Measurements from ENCODE around the gene SNF8.

SNF8 gene

GRCh38 chr17:48928876-48929811 lies 15.5 kb downstream of the SNF8 start:
- no peak for DNase-seq

- no peak for DNase-seq
Measured at GRCh38 chr17:48927978-48928745, 16.5 kb downstream of the SNF8 start.

GRCh38 chr17:48925991-48926342 lies 18.7 kb downstream of the SNF8 start:
- no peak for DNase-seq

GRCh38 chr17:48925251-48925990 lies 19.2 kb downstream of the SNF8 start:
- no peak for DNase-seq

- no peak for DNase-seq
Measured at GRCh38 chr17:48915459-48916282, 29.0 kb downstream of the SNF8 start.

GRCh38 chr17:48912476-48912875 lies 32.2 kb downstream of the SNF8 start:
- no peak for DNase-seq

- no peak for DNase-seq
Measured at GRCh38 chr17:48910370-48910769, 34.3 kb downstream of the SNF8 start.

- no peak for DNase-seq
Measured at GRCh38 chr17:48909783-48910182, 34.9 kb downstream of the SNF8 start.

GRCh38 chr17:48908853-48909394 lies 35.7 kb downstream of the SNF8 start:
- DNase-seq = peak; percentile 78 to 85

- peak; percentile 94 to 96 for DNase-seq
Measured at GRCh38 chr17:48908047-48908843, 36.4 kb downstream of the SNF8 start, which contains the start of gene UBE2Z. Gene UBE2Z, plus strand, starts transcription at chr17:48908407. Its CDS starts 97 bp downstream, at chr17:48908504.

GRCh38 chr17:48907713-48908046 lies 37.0 kb downstream of the SNF8 start:
- DNase-seq = peak in 1 of 2 experiments; percentile 56

GRCh38 chr17:48905987-48906515 lies 38.6 kb downstream of the SNF8 start:
- DNase-seq = no peak

- DNase-seq = no peak
Measured at GRCh38 chr17:48904428-48904827, 40.2 kb downstream of the SNF8 start.

GRCh38 chr17:48903401-48903800 lies 41.2 kb downstream of the SNF8 start:
- DNase-seq = no peak

GRCh38 chr17:48901241-48901640 lies 43.4 kb downstream of the SNF8 start:
- DNase-seq = no peak

- DNase-seq = no peak
Measured at GRCh38 chr17:48894886-48895285, 49.8 kb downstream of the SNF8 start.

GRCh38 chr17:48893646-48894508 lies 50.8 kb downstream of the SNF8 start:
- no peak for DNase-seq

- DNase-seq = no peak
Measured at GRCh38 chr17:48892940-48893645, 51.5 kb downstream of the SNF8 start.

- no peak for DNase-seq
Measured at GRCh38 chr17:48890086-48890485, 54.6 kb downstream of the SNF8 start.
